22Rv1 (cell line): ENCODE data around the gene GTF2I.

Experiments
- H3K27ac ChIP-seq: fragments of 450-650 bp; 2 replicates; pipeline ENCODE4 v1.5.1; 2017
- ZFX ChIP-seq: fragments of 450-650 bp; IDR thresholded peaks from 2 replicates; pipeline ENCODE4 v1.6.1; 2017; ENCODE audit warnings: antibody characterized with exemption, borderline replicate concordance
- TF ChIP-seq, protein P1 (sequence below): fragments of 450-650 bp; IDR thresholded peaks from 2 replicates; pipeline ENCODE4 v1.5.1; 2017; ENCODE audit warnings: mild to moderate bottlenecking

Gene GTF2I

DNA sequence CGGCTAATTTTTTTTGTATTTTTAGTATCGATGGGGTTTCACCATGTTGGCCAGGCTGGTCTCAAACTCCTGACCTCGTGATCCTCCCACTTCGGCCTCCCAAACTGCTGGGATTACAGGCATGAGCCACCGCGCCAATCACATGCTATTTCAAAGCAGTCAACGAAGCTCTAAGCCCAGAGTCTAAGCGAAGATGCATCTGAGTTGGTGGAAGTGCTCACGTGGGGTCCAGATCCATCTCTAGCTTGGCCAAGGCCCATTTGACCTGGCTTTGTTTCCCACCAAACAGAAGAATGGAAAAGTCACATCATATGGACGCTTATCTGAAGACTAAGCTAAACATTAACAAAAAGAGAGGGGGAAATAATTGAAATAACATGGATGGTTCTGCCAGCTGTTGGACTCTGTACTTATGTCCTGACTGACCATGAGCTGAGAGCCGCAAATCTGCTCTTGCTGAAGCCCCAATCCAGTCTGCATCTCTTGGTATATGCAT is 3.8 kb upstream of the GTF2I start:
- no peak overlapping the region for H3K27ac ChIP-seq

DNA sequence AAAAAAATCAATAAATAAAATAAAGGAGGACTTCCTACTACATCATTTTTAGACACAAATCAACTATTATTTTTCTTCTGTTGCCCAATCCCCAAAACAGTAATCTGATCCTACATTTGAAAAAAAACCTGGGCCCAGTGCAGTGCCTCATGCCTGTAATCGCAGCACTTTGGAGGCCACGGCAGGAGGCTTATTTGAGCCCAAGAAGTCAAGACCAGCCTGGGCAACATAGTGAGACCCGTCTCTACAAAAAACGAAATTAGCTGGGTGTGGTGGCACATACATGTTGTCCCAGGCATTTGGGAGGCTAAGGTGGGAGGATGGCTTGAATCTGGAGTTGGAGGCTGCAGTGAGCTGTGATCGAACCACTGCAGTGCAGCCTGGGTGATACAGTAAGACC is 2.7 kb upstream of the GTF2I start:
- H3K27ac ChIP-seq: no peak overlapping the region
- TF ChIP-seq ZFX: no peak
- TF ChIP-seq, protein P1, sequence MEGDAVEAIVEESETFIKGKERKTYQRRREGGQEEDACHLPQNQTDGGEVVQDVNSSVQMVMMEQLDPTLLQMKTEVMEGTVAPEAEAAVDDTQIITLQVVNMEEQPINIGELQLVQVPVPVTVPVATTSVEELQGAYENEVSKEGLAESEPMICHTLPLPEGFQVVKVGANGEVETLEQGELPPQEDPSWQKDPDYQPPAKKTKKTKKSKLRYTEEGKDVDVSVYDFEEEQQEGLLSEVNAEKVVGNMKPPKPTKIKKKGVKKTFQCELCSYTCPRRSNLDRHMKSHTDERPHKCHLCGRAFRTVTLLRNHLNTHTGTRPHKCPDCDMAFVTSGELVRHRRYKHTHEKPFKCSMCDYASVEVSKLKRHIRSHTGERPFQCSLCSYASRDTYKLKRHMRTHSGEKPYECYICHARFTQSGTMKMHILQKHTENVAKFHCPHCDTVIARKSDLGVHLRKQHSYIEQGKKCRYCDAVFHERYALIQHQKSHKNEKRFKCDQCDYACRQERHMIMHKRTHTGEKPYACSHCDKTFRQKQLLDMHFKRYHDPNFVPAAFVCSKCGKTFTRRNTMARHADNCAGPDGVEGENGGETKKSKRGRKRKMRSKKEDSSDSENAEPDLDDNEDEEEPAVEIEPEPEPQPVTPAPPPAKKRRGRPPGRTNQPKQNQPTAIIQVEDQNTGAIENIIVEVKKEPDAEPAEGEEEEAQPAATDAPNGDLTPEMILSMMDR: no peak

More for the DNA sequence above, 3.8 kb upstream of the GTF2I start:
- no peak for TF ChIP-seq ZFX
- TF ChIP-seq, protein P1: no peak

DNA sequence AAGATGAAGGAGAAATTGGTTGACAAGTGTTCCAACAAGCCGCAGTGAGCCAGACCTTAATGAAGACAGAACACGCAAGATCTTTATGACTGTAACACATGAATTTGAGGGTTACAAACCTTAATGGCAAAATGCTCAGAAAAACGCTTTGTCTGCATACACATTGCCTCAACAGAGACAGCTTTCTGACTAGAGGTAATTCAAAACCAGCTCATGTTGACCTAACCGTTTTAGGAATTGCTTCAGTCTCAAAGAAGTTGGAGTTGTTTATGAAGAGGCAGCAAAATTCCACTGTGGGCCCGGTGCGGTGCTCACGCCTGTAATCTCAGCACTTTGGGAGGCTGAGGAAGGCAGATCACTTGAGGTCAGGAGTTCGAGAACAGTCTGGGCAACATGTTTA is 2.2 kb upstream of the GTF2I start:
- H3K27ac ChIP-seq: no peak overlapping the region
- no peak for TF ChIP-seq ZFX
- TF ChIP-seq, protein P1: no peak

DNA sequence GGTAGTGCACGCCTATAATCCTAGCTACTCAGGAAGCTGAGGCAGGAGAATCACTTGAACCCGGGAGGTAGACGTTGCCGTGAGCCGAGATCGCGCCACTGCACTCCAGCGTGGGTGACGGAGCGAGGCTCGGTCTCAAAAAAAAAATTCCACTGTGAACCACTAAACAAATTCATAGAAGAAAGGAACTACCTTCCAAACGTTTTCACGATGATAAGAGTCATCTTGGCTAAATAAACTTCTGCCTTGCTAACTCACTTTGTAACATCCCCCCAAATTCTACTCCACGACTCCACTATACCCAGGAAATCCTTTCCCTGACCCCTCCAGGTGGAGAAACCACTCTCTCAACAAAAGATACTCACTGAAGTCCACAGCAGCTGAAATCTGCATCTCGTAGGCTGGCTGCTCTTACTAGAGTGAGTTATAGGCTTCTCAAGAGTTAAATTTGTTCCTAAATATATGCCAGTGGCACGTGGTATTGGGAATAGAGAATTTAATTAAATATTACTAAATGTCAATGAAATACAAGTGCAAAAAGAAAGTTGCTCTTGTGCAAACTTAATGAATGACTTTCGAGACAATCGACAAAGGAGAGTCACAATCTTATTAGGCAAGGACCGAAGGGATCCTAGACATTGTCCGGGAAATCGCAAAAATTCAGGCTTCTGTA is 1.6 kb upstream of the GTF2I start:
- TF ChIP-seq, protein P1: no peak
- TF ChIP-seq ZFX: no peak
- H3K27ac ChIP-seq: peak overlapping the region; percentile 100; the same call in 1 of the 2 replicates

DNA sequence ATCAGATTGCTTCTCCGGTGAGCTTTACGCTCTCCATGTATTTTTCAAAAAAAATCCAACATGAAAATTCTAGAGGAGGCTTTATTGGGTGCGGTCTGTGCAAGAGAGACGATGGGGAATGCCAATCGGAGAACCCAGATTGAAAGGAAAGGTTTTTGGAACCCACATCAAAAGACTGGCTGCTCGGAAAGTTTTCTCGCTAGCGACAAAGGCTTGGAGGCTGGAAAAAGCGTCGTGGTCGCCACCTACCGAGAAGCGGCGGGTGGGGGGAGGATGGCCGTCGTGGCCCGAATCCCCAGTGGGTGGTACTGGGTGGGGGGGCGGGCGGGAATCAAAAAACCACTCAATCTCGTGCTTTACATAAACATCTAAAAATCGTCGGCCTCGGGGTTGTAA is 1.1 kb upstream of the GTF2I start:
- peak overlapping the region; percentile 100 for H3K27ac ChIP-seq
- TF ChIP-seq, protein P1: peak; percentile 44
- TF ChIP-seq ZFX: no peak

DNA sequence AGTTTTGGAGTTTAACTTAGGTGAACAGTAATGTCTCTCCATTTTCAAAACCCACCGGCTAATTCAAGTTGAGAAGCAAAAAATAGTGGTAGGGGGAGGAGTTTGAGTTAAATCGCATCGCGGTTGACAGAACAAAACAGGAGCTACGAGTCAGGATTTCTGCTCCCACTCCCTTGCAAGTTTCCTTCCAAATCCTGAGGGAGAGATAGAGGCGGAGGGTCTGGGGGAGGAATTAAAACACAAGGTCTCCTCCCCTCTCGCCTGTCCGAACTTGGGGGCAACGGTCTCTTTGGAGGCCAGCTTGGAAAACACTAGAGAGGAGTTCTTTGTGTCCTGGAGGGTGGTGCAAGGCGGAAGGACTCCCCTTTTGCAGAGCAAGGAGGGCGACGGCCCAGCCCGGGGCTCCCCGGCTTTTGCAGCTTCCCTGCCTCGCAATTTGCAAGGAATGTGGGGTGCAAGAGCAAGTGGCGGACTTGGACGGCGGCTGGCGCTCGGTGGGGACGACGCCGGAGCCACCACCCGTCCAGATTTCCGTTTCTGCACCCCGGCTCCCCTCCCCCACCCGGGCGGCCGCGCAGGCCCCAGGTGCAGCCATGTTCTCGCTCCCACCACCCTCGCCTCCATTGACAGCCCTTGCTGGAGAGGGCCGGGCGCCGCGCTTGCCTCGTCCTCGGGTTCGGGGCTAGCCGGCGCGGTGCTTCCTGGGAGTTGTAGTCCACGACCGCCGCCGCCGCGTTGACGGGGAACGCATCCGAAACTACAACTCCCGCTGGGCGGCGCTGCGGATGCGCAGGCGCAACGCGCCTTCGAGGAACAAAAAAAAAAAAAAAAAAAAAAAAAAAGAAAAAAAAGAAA is 454 bp upstream of the GTF2I start:
- peak overlapping the region; percentile 100 for H3K27ac ChIP-seq
- TF ChIP-seq ZFX: no peak
- TF ChIP-seq, protein P1: no peak
